ENCODE results near the gene SLC15A3. TPM values are rescaled to one million over a fixed set of nuclear protein-coding genes. Genes with fewer than 3 reads are reported as not detected.
A peak's percentile ranks its signal among the peaks of the same experiment; 100 is the strongest.

SLC15A3 gene
- total RNA-seq, 1 donor from 2014 or later, result 11.6 TPM

GRCh38 chr11:60951606-60951903, 421 bp downstream of the SLC15A3 start:
- intact Hi-C loops (cut with DNase I), result no loop called here
- no peak for DNase-seq (ENCODE audit: low spot score)

- DNase-seq (ENCODE audit: low spot score), result no peak
- intact Hi-C loops (cut with DNase I), result no loop called here
Measured at GRCh38 chr11:60950933-60951605, 907 bp downstream of the SLC15A3 start.

- intact Hi-C loops (cut with DNase I), result no loop called here
Measured at GRCh38 chr11:60950024-60950423, 2.0 kb downstream of the SLC15A3 start.

GRCh38 chr11:60948250-60948649, 3.7 kb downstream of the SLC15A3 start:
- DNase-seq (ENCODE audit: low spot score), result no peak
- intact Hi-C loops (cut with DNase I), result no loop called here

More at GRCh38 chr11:60950024-60950423, 2.0 kb downstream of the SLC15A3 start:
- no peak for DNase-seq (ENCODE audit: low spot score)

GRCh38 chr11:60947700-60948099, 4.3 kb downstream of the SLC15A3 start:
- DNase-seq (ENCODE audit: low spot score), result no peak
- intact Hi-C loops (cut with DNase I), result no loop called here

- DNase-seq (ENCODE audit: low spot score), result no peak
- intact Hi-C loops (cut with DNase I), result no loop called here
Measured at GRCh38 chr11:60946601-60947264, 5.2 kb downstream of the SLC15A3 start.

- peak; percentile 17 for DNase-seq (ENCODE audit: low spot score)
- intact Hi-C loops (cut with DNase I), result no loop called here
Measured at GRCh38 chr11:60945295-60945667, 6.7 kb downstream of the SLC15A3 start.

- DNase-seq (ENCODE audit: low spot score), result no peak
- intact Hi-C loops (cut with DNase I), result no loop called here
Measured at GRCh38 chr11:60944490-60945294, 7.3 kb downstream of the SLC15A3 start.

GRCh38 chr11:60942970-60943565, 8.9 kb downstream of the SLC15A3 start:
- intact Hi-C loops (cut with DNase I), result no loop called here
- no peak for DNase-seq (ENCODE audit: low spot score)

GRCh38 chr11:60942219-60942618, 9.8 kb downstream of the SLC15A3 start:
- DNase-seq (ENCODE audit: low spot score), result no peak
- intact Hi-C loops (cut with DNase I), result no loop called here

- intact Hi-C loops (cut with DNase I), result no loop called here
- no peak for DNase-seq (ENCODE audit: low spot score)
Measured at GRCh38 chr11:60941371-60942119, 10.4 kb downstream of the SLC15A3 start.

- no peak for DNase-seq (ENCODE audit: low spot score)
- intact Hi-C loops (cut with DNase I), result no loop called here
Measured at GRCh38 chr11:60939855-60940254, 12.1 kb downstream of the SLC15A3 start.

GRCh38 chr11:60939301-60939700, 12.7 kb downstream of the SLC15A3 start:
- intact Hi-C loops (cut with DNase I), result no loop called here
- DNase-seq (ENCODE audit: low spot score), result no peak

- no peak for DNase-seq (ENCODE audit: low spot score)
- intact Hi-C loops (cut with DNase I), result no loop called here
Measured at GRCh38 chr11:60938500-60938899, 13.5 kb downstream of the SLC15A3 start.

GRCh38 chr11:60937811-60938210, 14.2 kb downstream of the SLC15A3 start:
- DNase-seq (ENCODE audit: low spot score), result no peak
- intact Hi-C loops (cut with DNase I), result no loop called here

- intact Hi-C loops (cut with DNase I), result no loop called here
- no peak for DNase-seq (ENCODE audit: low spot score)
Measured at GRCh38 chr11:60937144-60937527, 14.8 kb downstream of the SLC15A3 start.

GRCh38 chr11:60936467-60937143, 15.4 kb downstream of the SLC15A3 start:
- intact Hi-C loops (cut with DNase I), result no loop called here

GRCh38 chr11:60935676-60936442, 16.1 kb downstream of the SLC15A3 start:
- no peak for DNase-seq (ENCODE audit: low spot score)
- intact Hi-C loops (cut with DNase I), result no loop called here

More at GRCh38 chr11:60936467-60937143, 15.4 kb downstream of the SLC15A3 start:
- DNase-seq (ENCODE audit: low spot score), result no peak
